Uterus (tissue), 4 donors: ENCODE data around the gene DCST1. TPM values are rescaled to one million over a fixed set of nuclear protein-coding genes. Genes with fewer than 3 reads are reported as not detected.

ENCODE experiments used
- DNase-seq, 2 donors: peaks; one replicate each; pipeline ENCODE4 v3.0.0-alpha.2; 2019 to 2020
- H3K27ac ChIP-seq, 2 donors: fragments of 200-600 bp; sonication (generic); 1 replicate in 1 of 2; 2 replicates in 1 of 2; pipeline ENCODE4 v1.5.1; 2016 to 2018
- H3K27me3 ChIP-seq, 2 donors: fragments of 200-600 bp; sonication (generic); one replicate each; pipeline ENCODE4 v1.5.1; 2018 to 2019; ENCODE audit warnings: control low read depth in 1 of 2
- H3K36me3 ChIP-seq, 2 donors: fragments of 200-600 bp; sonication (generic); one replicate each; pipeline ENCODE4 v1.5.1; 2019; ENCODE audit warnings: control low read depth in 1 of 2
- H3K4me1 ChIP-seq, 2 donors: fragments of 200-600 bp; sonication (generic); one replicate each; pipeline ENCODE4 v1.5.1; 2018 to 2019; ENCODE audit warnings: control low read depth in 1 of 2
- H3K4me3 ChIP-seq, 2 donors: fragments of 200-600 bp; sonication (generic); 1 replicate in 1 of 2; 2 replicates in 1 of 2; pipeline ENCODE4 v1.5.1; 2018 to 2019; ENCODE audit warnings: mild to moderate bottlenecking in 1 of 2
- H3K9me3 ChIP-seq, 2 donors: fragments of 200-600 bp; sonication (generic); one replicate each; pipeline ENCODE4 v1.5.1; 2019; ENCODE audit warnings: control low read depth in 1 of 2
- CTCF ChIP-seq, 4 experiments: fragments of 200-600 bp in 2 of 4; fragments of 450-650 bp in 2 of 4; sonication (generic) in 2 of 4; IDR thresholded peaks; one replicate each; pipeline ENCODE4 v1.5.1; 2016 to 2019; ENCODE audit warnings: antibody characterized with exemption in 4 of 4, mild to moderate bottlenecking in 2 of 4, moderate library complexity in 1 of 4
- POLR2A ChIP-seq, 2 donors: fragments of 450-650 bp; IDR thresholded peaks; one replicate each; pipeline ENCODE4 v1.6.1; 2016; ENCODE audit warnings: antibody characterized with exemption in 2 of 2, mild to moderate bottlenecking in 1 of 2, moderate library complexity in 1 of 2
- intact Hi-C: fragments of 100-400 bp; cut with DNase I; formaldehyde crosslinking; loops from one replicate; pipeline ENCODE4 v1.15.1; 2023; ENCODE audit warnings: low total_unique reads
- total RNA-seq, 4 donors: library from RNA; depleted of rRNA in 3 of 4; stranded (reverse); fragments of >200 nt in 3 of 4; gene quantifications; one replicate each; pipeline versions ENCODE4 v1.1.0 to v1.2.4, GENCODE V29; 2014 to 2023
- donor health status: DM: yes; HTN: yes; CAD: no.

DCST1 gene
- total RNA-seq, 4 donors from 2014 or later, result 1.1 to 3.5 TPM; not detected in 2

DNA sequence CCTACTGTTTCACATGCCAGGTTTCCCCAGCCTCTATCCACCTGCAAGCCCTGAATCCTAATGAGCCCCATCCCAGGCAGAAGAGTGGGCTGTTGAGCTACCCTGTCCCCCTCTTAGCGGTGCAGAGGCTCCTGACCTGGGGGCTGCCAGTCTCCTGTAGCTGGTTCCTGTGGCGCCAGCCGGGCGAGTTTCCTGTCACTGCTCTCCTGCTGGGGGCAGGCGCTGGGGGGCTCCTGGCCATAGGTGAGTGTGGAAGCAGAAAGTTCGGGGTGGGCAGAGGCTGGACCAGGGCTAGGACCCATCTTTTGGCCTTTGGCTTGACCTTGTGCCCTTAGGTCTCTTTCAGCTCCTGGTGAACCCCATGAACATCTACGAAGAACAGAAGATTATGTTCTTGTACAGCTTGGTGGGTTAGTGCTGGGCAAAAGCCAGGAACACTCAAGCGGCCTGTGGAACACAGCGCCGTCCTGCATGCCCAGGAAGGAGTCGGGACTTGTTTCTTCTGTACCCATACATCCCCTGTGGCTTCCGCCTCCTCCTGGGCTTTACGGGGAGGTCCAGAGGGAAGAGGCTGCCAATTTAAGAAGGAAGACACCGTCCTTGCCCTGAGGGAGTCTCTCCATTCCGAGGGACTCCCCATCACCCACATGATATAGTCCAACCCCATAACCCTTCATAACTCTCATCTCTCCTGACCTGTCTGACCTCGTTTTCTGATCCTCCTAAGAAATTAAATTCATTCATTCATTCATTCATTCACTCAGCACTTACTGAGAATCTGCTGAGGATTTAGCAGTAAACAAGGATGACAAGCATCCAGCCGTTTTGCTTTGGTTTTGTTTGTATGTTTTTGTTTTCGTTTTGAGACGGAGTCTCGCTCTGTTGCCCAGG, 939 bp downstream of the DCST1 start:
- Histone ChIP-seq H3K27me3 (no peaks in the 10 kb centered on the region), H3K4me3 (no peak overlapping the region), H3K9me3 (no peaks in the 10 kb centered on the region), H3K4me1 (no peaks in the 10 kb centered on the region), H3K36me3 (no peaks in the 10 kb centered on the region), H3K27ac (no peak overlapping the region)
- TF ChIP-seq CTCF (IDR thresholded peaks at IDR 0.05) (no peak), POLR2A (IDR thresholded peaks at IDR 0.05) (no peak)
- no peak for DNase-seq
- intact Hi-C loops, result no loop called here

- no peak for TF ChIP-seq POLR2A (IDR thresholded peaks at IDR 0.05)
- no peak for TF ChIP-seq CTCF (IDR thresholded peaks at IDR 0.05)
- Histone ChIP-seq H3K27ac (no peak overlapping the region), H3K36me3 (no peaks in the 10 kb centered on the region), H3K9me3 (no peaks in the 10 kb centered on the region), H3K4me3 (no peak overlapping the region), H3K27me3 (no peaks in the 10 kb centered on the region), H3K4me1 (no peaks in the 10 kb centered on the region)
- intact Hi-C loops, result no loop called here
- no peak for DNase-seq
Measured at GRCh38 chr1:155035936-155036335, 2.3 kb downstream of the DCST1 start.

DNA sequence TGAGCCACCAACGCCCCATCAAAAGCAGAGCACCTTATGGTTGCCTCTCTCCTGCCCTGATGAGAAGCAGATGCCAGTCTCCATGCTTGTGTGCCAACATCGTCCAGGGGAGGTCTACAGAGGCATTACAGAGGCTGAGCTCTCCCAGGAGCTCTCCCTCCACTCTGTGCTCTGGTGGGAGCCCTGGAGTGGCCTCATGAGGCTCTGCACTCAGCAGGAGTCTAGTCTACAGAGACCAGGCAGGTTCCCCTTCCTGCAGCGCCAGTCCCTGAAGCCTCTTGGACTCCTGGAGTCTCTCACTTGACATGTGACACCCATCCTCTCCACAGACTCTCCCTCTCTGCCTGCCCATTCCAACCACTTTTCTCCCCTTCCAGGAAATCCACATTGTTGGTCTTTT, 3.4 kb downstream of the DCST1 start:
- Histone ChIP-seq H3K27ac (no peak overlapping the region), H3K36me3 (no peaks in the 10 kb centered on the region)

DNA sequence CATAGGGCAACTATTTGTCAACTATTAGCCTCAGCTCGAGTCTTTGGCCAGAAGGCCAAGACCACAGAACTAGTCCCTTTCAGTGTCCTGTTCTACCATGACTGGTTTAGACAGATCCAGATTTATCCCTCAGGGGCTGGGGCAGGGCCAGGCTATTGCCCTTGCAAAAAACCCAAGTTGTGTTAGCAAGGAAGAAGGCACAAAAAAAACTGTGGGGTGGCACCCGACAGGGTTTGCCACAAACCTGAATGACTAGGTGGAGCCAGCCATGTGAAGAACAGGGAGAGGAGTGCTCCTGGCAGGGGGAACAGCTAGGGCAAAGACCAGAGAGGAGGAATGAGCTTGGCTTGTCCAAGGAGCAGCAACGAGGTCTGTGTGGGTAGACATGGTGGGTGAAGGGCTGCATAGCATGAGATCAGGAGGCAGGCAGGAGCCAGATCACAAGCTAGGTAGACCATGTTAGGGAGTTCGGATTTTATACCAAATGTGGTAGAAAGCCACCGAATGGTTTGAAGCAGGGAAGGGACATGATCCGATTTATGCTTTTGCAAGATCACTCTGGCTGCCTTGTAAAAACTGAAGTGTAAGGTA, 4.3 kb downstream of the DCST1 start:
- DNase-seq, result no peak
- no peak overlapping the region for H3K27ac ChIP-seq
- TF ChIP-seq CTCF (IDR thresholded peaks at IDR 0.05) (no peak), POLR2A (IDR thresholded peaks at IDR 0.05) (no peak)
- H3K9me3 ChIP-seq, result no peaks in the 10 kb centered on the region
- intact Hi-C loops, result no loop called here
- H3K4me3 ChIP-seq, result no peak overlapping the region
- no peaks in the 10 kb centered on the region for H3K36me3 ChIP-seq
- no peaks in the 10 kb centered on the region for H3K4me1 ChIP-seq
- no peaks in the 10 kb centered on the region for H3K27me3 ChIP-seq

More for the DNA sequence above, 3.4 kb downstream of the DCST1 start:
- H3K9me3 ChIP-seq, result no peaks in the 10 kb centered on the region
- no peak for DNase-seq
- H3K27me3 ChIP-seq, result no peaks in the 10 kb centered on the region
- intact Hi-C loops, result no loop called here
- H3K4me3 ChIP-seq, result no peak overlapping the region
- TF ChIP-seq CTCF (IDR thresholded peaks at IDR 0.05) (no peak), POLR2A (IDR thresholded peaks at IDR 0.05) (no peak)
- H3K4me1 ChIP-seq, result no peaks in the 10 kb centered on the region

- no peaks in the 10 kb centered on the region for H3K36me3 ChIP-seq
- intact Hi-C loops, result no loop called here
- no peaks in the 10 kb centered on the region for H3K9me3 ChIP-seq
- TF ChIP-seq POLR2A (IDR thresholded peaks at IDR 0.05) (no peak), CTCF (IDR thresholded peaks at IDR 0.05) (no peak)
- DNase-seq, result no peak
- H3K27ac ChIP-seq, result no peak overlapping the region
- H3K4me1 ChIP-seq, result no peaks in the 10 kb centered on the region
- H3K4me3 ChIP-seq, result no peak overlapping the region
- H3K27me3 ChIP-seq, result no peaks in the 10 kb centered on the region
Measured at GRCh38 chr1:155038602-155039307, 5.1 kb downstream of the DCST1 start.
